GM12891 (cell line): ENCODE results near the gene CXCL3. TPM values are rescaled to one million over a fixed set of nuclear protein-coding genes. Genes with fewer than 3 reads are reported as not detected.
"Not testable (repeated sequence)": the region's sequence is repeated elsewhere in the genome, so short reads cannot be mapped to it uniquely, and the experiment has no call there.

Experiments
- DNase-seq: peaks from one replicate; pipeline ENCODE4 v3.0.0; 2011; ENCODE audit warnings: low spot score; ENCODE audit not compliant: insufficient read length
- FAIRE-seq: peaks from 2 replicates; lab custom pipeline; 2011; peaks lifted over from hg19 to GRCh38; lab: Jason Lieb, UNC
- PAX5 ChIP-seq: IDR thresholded peaks from 2 replicates; pipeline ENCODE4 v1.6.1; 2011; ENCODE audit warnings: low read length, moderate library complexity, mild to moderate bottlenecking; ENCODE audit not compliant: insufficient read depth, severe bottlenecking
- POLR2A ChIP-seq: IDR thresholded peaks from 2 replicates; pipeline ENCODE4 v1.6.1; 2011; ENCODE audit warnings: low read depth, low read length, control low read depth
- POLR2AphosphoS5 ChIP-seq: IDR thresholded peaks from 2 replicates; pipeline ENCODE4 v1.6.1; 2011; ENCODE audit warnings: low read depth, low read length, control low read depth
- POU2F2 ChIP-seq: IDR thresholded peaks from 2 replicates; pipeline ENCODE4 v1.6.1; 2011; ENCODE audit warnings: low read depth, mild to moderate bottlenecking, control low read depth, low read length, moderate library complexity
- SPI1 ChIP-seq: IDR thresholded peaks from 2 replicates; pipeline ENCODE4 v1.6.1; 2011; ENCODE audit warnings: low read depth, low read length, control low read depth
- TAF1 ChIP-seq: IDR thresholded peaks from 2 replicates; pipeline ENCODE4 v1.6.1; 2011; ENCODE audit warnings: low read depth, low read length, control low read depth
- polyA plus RNA-seq: library from polyadenylated mRNA; unstranded; fragments of >200 nt; gene quantifications from one replicate; pipeline ENCODE4 v1.2.1, GENCODE V29; 2012; ENCODE audit warnings: low read depth, missing spikeins, inconsistent platforms; ENCODE audit not compliant: missing spikeins

CXCL3 gene
- not detected for polyA plus RNA-seq

GRCh38 chr4:74038425-74039314, at the start of gene CXCL3:
CXCL3 (minus strand) TSS chr4:74038689; CDS start chr4:74038611, 78 bp downstream.
- no peak for DNase-seq
- TF ChIP-seq POLR2AphosphoS5 (no peak), TAF1 (no peak), PAX5 (no peak), POU2F2 (no peak), POLR2A (no peak), SPI1 (no peak)
- peak; percentile 9 for FAIRE-seq

- TF ChIP-seq TAF1 (no peak), POLR2AphosphoS5 (no peak), POLR2A (no peak), PAX5 (no peak), POU2F2 (no peak), SPI1 (no peak)
- no peak for FAIRE-seq
- DNase-seq, result no peak
Measured at GRCh38 chr4:74087481-74087880, 49.0 kb upstream of the CXCL3 start.

DNA sequence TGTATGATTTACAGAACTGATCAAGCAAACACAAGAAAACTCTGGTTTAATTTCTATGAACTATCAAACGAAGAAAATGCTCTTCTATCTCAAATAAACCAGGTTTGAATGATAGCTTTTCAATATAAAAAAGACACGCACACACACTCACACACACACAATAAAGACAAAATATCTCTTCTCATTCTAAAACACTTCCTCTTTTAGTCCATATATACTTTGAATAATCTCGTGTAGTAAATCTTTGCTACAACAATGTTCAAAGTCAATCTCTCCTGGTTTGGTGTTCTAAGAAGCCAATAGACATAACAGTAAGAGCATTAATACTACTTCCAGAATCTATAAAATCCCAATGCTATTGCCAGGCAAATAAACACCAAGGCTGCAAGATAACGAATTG, 47.2 kb upstream of the CXCL3 start:
- TF ChIP-seq POLR2AphosphoS5 (no peak), TAF1 (no peak), SPI1 (no peak), PAX5 (no peak), POU2F2 (no peak), POLR2A (no peak)
- no peak for FAIRE-seq
- no peak for DNase-seq

DNA sequence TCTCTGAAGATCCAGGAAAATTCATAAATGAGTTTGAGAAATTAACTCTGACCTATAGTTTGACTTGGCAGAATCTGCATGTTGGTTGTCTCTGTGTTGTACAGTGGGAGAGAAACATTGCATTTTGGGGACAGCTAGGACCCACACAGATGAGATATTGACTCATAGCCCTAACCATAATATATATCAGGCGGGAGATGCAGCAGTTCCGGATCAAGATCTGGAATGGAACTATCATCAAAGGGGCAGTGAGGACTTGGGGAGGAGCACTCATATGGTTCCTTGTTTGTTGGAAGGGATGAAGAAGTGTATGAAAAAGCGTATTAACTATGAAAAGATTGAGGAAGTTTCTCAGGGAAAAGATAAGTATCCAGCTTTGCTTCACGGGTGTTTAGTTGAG, 46.5 kb upstream of the CXCL3 start:
- no peak for DNase-seq
- FAIRE-seq, result no peak
- TF ChIP-seq SPI1 (no peak), POU2F2 (no peak), TAF1 (no peak), POLR2A (no peak), PAX5 (no peak), POLR2AphosphoS5 (no peak)

- no peak for TF ChIP-seq POLR2A
- TF ChIP-seq POLR2AphosphoS5, result no peak
- no peak for TF ChIP-seq POU2F2
- no peak for TF ChIP-seq SPI1
- no peak for TF ChIP-seq PAX5
- TF ChIP-seq TAF1, result no peak
- FAIRE-seq, result no peak
Measured at GRCh38 chr4:74083546-74083945, 45.1 kb upstream of the CXCL3 start.

GRCh38 chr4:74081035-74081434, 42.5 kb upstream of the CXCL3 start:
- FAIRE-seq, result no peak
- TF ChIP-seq POU2F2 (no peak), POLR2A (no peak), TAF1 (no peak), PAX5 (no peak), POLR2AphosphoS5 (no peak), SPI1 (no peak)
- no peak for DNase-seq

More at GRCh38 chr4:74083546-74083945, 45.1 kb upstream of the CXCL3 start:
- no peak for DNase-seq

DNA sequence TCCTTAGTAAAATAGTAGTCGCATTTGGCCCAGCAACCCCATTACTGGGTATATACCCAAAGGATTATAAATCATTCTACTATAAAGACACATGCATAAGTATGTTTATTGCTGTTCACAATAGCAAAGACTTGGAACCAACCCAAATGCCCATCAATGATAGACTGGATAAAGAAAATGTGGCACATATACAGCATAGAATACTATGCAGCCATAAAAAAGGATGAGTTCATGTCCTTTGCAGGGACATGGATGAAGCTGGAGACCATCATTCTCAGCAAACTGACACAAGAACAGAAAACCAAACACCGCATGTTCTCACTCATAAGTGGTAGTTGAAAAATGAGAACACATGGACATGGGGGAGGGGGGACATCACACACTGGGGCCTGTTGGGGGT, 41.9 kb upstream of the CXCL3 start:
- not testable (repeated sequence) for DNase-seq, FAIRE-seq

DNA sequence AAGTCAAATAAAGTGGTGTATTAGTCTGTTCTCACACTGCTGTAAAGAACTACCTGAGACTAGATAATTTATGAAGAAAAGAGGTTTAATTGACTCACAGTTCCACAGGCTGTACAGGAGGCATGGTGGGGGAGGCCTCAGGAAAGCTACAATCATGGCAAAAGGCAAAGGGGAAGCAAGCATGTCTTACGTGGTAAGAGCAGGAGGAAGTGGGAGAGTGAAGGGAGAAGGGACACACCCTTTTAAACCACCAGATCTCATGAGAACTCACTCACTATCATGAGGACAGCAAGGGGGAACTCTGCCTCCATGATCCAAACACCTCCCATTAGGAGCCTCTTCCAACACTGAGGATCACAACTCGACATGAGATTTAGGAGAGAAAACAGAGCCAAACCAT, 40.5 kb upstream of the CXCL3 start:
- FAIRE-seq, result not testable (repeated sequence)

DNA sequence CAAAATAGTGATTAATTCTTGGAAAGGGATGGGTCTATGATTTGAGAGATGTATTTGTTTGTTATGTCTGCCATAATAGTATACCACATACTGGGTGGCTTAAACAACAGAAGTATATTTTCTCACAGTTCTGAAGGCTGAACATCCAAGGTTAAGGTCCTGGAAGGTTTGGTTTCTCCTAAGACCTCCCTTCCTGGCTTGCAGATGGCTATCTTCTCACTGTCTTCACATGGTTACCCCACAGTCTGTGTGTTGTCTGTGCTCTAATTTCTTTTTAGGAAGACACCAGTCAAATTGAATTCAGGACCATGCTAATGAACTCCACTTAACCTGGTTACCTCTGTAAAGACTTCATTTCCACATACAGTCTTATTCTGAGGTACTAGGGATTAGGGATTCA, 34.9 kb upstream of the CXCL3 start:
- TF ChIP-seq POLR2A, result no peak
- no peak for TF ChIP-seq POLR2AphosphoS5
- TF ChIP-seq SPI1, result no peak
- TF ChIP-seq POU2F2, result no peak
- no peak for TF ChIP-seq TAF1
- TF ChIP-seq PAX5, result no peak
- FAIRE-seq, result no peak
- no peak for DNase-seq

More for the DNA sequence above, 40.5 kb upstream of the CXCL3 start:
- DNase-seq, result not testable (repeated sequence)

DNA sequence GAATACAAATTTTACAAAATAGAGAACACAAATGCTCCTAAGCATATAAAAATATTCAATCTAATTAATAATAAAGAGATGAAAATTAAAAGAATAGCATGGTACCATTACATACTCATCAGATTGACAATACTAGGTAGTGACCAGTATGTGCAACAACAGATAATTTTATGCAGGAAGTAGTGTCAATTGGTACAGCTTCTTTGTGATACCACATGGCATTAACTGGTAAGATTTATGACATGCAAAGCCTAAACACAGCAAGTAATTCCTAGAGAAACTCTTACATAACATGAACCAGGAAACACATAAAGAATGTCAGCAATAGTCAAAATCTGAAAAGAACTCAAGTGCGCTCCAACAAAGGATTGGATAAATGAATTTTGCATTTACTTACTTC, 34.2 kb upstream of the CXCL3 start:
- DNase-seq (no peak), FAIRE-seq (no peak)
- TF ChIP-seq TAF1 (no peak), PAX5 (no peak), POU2F2 (no peak), POLR2A (no peak), POLR2AphosphoS5 (no peak), SPI1 (no peak)
